RWPE2 (cell line): Measurements from ENCODE around the gene RCOR3.

Experiments used
- ATAC-seq: fragments of 200-7000 bp; cut with Tn5 transposase; 3 replicates; pipeline ENCODE4 v1.9.1; 2021; ENCODE audit warnings: low read depth
- DNase-seq: peaks from one replicate; pipeline ENCODE4 v3.0.0-alpha.2; 2020; ENCODE audit warnings: low spot score
- H3K27ac ChIP-seq: fragments of 450-650 bp; 2 replicates; pipeline ENCODE4 v1.5.1; 2017; ENCODE audit warnings: mild to moderate bottlenecking; ENCODE audit not compliant: poor library complexity, severe bottlenecking
- H3K27me3 ChIP-seq: fragments of 250-450 bp; sonication (Bioruptor Pico); 2 replicates; pipeline ENCODE4 v1.5.1; 2021; ENCODE audit warnings: mild to moderate bottlenecking, moderate library complexity; ENCODE audit not compliant: insufficient read depth, poor library complexity, severe bottlenecking
- H3K36me3 ChIP-seq: fragments of 250-450 bp; sonication (Bioruptor Pico); 2 replicates; pipeline ENCODE4 v1.5.1; 2020; ENCODE audit warnings: low read depth, mild to moderate bottlenecking, moderate library complexity
- H3K4me1 ChIP-seq: fragments of 250-450 bp; sonication (Bioruptor Pico); 2 replicates; pipeline ENCODE4 v1.5.1; 2021; ENCODE audit warnings: mild to moderate bottlenecking, moderate library complexity; ENCODE audit not compliant: insufficient read depth, poor library complexity, severe bottlenecking
- H3K4me3 ChIP-seq: fragments of 250-450 bp; sonication (Bioruptor Pico); 2 replicates; pipeline ENCODE4 v1.5.1; 2021; ENCODE audit warnings: mild to moderate bottlenecking, moderate library complexity; ENCODE audit not compliant: severe bottlenecking
- H3K9me3 ChIP-seq: fragments of 250-450 bp; sonication (Bioruptor Pico); 2 replicates; pipeline ENCODE4 v1.5.1; 2021; ENCODE audit warnings: mild to moderate bottlenecking, moderate library complexity; ENCODE audit not compliant: severe bottlenecking
- TF ChIP-seq, protein P1 (sequence below): fragments of 450-650 bp; IDR thresholded peaks from one replicate; pipeline ENCODE4 v1.5.1; 2017; ENCODE audit warnings: mild to moderate bottlenecking, moderate library complexity; ENCODE audit not compliant: poor library complexity, severe bottlenecking

Gene RCOR3

DNA sequence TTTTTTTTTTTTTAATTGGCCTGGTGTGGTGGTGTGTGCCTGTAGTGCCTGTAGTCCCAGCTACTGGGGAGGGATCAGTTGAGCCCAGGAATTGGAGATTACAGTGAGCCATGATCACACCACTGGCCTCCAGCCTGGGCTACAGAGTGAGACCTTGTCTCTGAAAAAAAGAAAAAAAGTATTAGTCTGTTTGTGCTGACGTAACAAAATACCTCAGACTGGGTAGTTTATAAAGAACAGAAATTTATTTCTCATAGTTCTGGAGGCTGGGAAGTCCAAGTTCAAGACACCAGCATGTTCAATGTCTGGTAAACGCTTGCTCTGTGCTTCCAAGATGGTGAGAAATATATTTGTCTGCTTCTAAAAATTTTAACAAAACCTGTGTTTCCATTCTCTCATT is 93.3 kb downstream of the RCOR3 start:
- no peak overlapping the region for H3K4me3 ChIP-seq
- H3K9me3 ChIP-seq, result no peaks in the 10 kb centered on the region
- no peak overlapping the region for H3K27ac ChIP-seq
- TF ChIP-seq, protein P1, sequence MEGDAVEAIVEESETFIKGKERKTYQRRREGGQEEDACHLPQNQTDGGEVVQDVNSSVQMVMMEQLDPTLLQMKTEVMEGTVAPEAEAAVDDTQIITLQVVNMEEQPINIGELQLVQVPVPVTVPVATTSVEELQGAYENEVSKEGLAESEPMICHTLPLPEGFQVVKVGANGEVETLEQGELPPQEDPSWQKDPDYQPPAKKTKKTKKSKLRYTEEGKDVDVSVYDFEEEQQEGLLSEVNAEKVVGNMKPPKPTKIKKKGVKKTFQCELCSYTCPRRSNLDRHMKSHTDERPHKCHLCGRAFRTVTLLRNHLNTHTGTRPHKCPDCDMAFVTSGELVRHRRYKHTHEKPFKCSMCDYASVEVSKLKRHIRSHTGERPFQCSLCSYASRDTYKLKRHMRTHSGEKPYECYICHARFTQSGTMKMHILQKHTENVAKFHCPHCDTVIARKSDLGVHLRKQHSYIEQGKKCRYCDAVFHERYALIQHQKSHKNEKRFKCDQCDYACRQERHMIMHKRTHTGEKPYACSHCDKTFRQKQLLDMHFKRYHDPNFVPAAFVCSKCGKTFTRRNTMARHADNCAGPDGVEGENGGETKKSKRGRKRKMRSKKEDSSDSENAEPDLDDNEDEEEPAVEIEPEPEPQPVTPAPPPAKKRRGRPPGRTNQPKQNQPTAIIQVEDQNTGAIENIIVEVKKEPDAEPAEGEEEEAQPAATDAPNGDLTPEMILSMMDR, result no peak
- no peak for ATAC-seq
- H3K4me1 ChIP-seq, result no peaks in the 10 kb centered on the region
- H3K27me3 ChIP-seq, result no peaks in the 10 kb centered on the region
- DNase-seq, result no peak
- H3K36me3 ChIP-seq, result no peaks in the 10 kb centered on the region

DNA sequence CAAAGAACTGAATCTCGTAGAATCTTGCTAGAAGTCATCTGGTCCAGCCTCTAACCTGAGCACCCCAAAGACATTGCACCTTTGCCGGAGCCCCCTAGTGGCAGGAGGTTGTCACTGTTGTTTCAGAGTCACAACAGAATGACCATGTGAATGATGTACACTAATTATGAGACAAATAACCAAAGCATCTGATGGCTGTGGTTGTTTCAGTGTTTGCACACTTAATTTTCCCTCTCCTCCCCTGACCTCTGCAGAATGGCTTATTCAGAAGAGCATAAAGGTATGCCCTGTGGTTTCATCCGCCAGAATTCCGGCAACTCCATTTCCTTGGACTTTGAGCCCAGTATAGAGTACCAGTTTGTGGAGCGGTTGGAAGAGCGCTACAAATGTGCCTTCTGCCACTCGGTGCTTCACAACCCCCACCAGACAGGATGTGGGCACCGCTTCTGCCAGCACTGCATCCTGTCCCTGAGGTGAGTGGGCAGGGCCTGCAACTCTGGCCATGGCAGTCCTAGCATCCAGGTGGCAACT is 93.9 kb downstream of the RCOR3 start:
- H3K4me1 ChIP-seq, result no peaks in the 10 kb centered on the region
- H3K27me3 ChIP-seq, result no peaks in the 10 kb centered on the region
- TF ChIP-seq, protein P1, result peak; percentile 37
- no peak for ATAC-seq
- H3K27ac ChIP-seq, result no peak overlapping the region
- no peak overlapping the region for H3K4me3 ChIP-seq
- DNase-seq, result no peak
- no peaks in the 10 kb centered on the region for H3K9me3 ChIP-seq
- no peaks in the 10 kb centered on the region for H3K36me3 ChIP-seq

DNA sequence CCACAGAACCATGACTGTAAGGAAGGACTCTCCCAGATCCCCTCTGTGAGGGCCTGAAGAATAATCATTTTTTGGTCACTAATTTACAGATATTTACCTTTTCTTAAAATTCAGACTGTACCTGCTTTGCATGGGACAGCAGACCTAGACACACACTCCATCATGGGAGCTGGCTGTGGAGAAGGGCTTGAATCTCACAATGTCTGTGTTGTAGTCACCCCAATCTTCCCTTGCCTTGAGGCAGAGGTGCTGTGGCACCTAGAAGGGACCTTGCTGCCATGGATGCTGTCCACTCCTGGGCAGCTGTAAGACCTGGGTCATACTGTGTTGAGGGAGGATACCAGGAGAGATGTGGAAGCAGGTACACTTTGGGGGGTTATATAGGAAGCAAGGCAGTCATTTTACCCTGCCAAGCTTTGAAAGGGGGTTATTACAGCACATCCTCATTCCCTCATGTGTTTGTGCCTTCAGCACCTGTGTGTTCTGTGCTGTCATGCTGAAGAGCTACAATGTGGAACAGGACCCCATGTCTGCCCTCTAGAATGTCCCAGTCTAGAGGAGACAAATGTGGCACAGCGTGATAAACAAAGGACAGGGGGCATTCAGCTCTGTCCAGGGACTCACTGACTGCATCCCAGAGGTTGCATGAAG is 94.5 kb downstream of the RCOR3 start:
- TF ChIP-seq, protein P1, result no peak
- Histone ChIP-seq H3K9me3 (no peaks in the 10 kb centered on the region), H3K36me3 (no peaks in the 10 kb centered on the region), H3K4me3 (no peak overlapping the region), H3K27me3 (no peaks in the 10 kb centered on the region), H3K27ac (no peak overlapping the region), H3K4me1 (no peaks in the 10 kb centered on the region)
- no peak for DNase-seq
- ATAC-seq, result no peak

DNA sequence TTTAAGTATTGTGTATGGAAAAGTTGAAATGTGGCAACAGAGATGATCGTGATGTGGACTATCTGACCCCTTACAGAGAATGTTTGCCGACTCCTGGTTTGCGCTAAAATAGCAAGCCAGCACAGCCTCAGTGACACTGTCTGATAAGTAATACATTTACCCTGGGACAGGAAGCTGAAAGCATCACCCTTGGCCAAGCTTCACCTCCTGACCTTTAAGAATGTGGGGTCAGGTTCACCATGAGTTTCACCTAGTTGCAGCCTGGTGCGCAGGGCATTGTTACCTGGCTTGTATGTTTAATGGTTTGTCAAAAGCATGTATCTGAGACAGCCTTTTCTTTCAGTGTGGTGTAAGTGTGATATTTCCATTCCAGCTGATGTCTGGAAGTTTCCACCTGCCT is 96.7 kb downstream of the RCOR3 start:
- ATAC-seq (no peak), DNase-seq (no peak)
- Histone ChIP-seq H3K27ac (no peak overlapping the region), H3K4me1 (no peaks in the 10 kb centered on the region), H3K4me3 (no peak overlapping the region), H3K9me3 (no peaks in the 10 kb centered on the region), H3K36me3 (no peaks in the 10 kb centered on the region), H3K27me3 (no peaks in the 10 kb centered on the region)
- TF ChIP-seq, protein P1, result no peak

DNA sequence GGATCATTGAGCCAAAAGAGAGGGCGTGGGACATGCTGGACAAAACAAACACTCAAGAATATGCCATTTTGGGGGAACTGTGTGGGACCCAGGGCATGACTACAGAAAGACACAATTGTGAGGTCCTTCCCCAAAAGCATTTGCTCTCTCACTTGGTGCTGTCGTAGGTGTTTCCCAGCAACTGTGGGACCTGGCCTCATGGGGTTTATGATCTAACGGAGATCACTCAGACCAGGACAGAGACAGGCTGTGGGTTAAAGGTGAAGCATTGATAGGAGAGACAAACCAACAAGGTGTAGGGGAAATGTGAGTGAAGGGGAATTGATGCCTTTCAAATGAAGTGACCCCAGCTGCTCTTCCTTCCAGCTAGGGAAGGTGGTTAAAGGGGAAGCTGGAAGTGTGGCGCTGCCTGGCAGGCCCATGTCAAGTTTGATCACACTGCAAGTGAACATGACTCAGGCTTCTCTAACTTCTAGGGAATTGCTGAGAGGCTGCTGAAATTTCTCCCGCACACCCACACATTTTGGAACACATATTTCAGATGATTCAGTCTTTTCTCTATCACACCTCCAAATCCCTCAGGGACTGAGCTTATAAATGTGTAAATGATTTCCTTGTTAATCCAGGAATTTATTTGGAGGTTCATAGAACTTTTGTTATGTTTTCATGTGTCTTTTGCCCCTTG is 97.7 kb downstream of the RCOR3 start:
- no peaks in the 10 kb centered on the region for H3K27me3 ChIP-seq
- H3K4me3 ChIP-seq, result no peak overlapping the region
- H3K27ac ChIP-seq, result no peak overlapping the region
- TF ChIP-seq, protein P1, result no peak
- no peaks in the 10 kb centered on the region for H3K36me3 ChIP-seq
- H3K9me3 ChIP-seq, result no peaks in the 10 kb centered on the region
- DNase-seq (no peak), ATAC-seq (0 out of 3 replicates have a peak, but pooled peaks have one; percentile 21)
- no peaks in the 10 kb centered on the region for H3K4me1 ChIP-seq
